K562 (cell line): ENCODE data around the gene SLC7A9. TPM values are rescaled to one million over a fixed set of nuclear protein-coding genes. Genes with fewer than 3 reads are reported as not detected.

Experiments
- ATAC-seq: fragments of 200-7000 bp; cut with Tn5 transposase; 3 replicates; pipeline ENCODE4 v1.9.1; 2020; ENCODE audit warnings: moderate library complexity
- BruUV-seq: library from RNA; stranded (reverse); fragments of 400-500 nt; replicated peaks from 2 replicates; lab custom pipeline; 2021; lab: Mats Ljungman, UMichigan
- CTCF ChIA-PET: fragments of 300-600 bp; formaldehyde crosslinking; extraction: SDS; loops from one replicate; lab custom pipeline; 2021; ENCODE audit warnings: low intra/inter-chr PET ratio; lab: Yijun Ruan, JAX
- POLR2A ChIA-PET: fragments of 300-600, 350-650 bp; sonication (Branson Sonifier 250); formaldehyde crosslinking; extraction: SDS; loops from one replicate; lab custom pipeline; 2021; ENCODE audit warnings: antibody characterized with exemption, inconsistent platforms; lab: Yijun Ruan, JAX
- DNase-seq, 4 experiments: peaks; one replicate each; pipeline versions ENCODE4 v3.0.0 to v3.0.0-alpha.2; 2011 to 2018; ENCODE audit warnings: low spot score in 3 of 4, mixed read lengths in 3 of 4; ENCODE audit errors: extremely low read depth in 1 of 4
- FAIRE-seq: peaks from 2 replicates; lab custom pipeline; 2011; peaks lifted over from hg19 to GRCh38; lab: Jason Lieb, UNC
- H2AFZ ChIP-seq: 2 replicates; pipeline ENCODE4 v1.6.0; 2011; ENCODE audit warnings: low read depth, low read length, control low read depth, inconsistent platforms
- H3K27ac ChIP-seq: fragments of 200-600 bp; 3 replicates; pipeline ENCODE4 v1.8.0; 2011; ENCODE audit warnings: low read depth, mild to moderate bottlenecking, control low read depth, inconsistent platforms, low read length, moderate library complexity, mixed read lengths; ENCODE audit errors: extremely low read depth
- H3K27me3 ChIP-seq, 2 experiments: fragments of 300-600 bp in 1 of 2; 2 replicates in 1 of 2; 3 replicates in 1 of 2; pipeline versions ENCODE4 v1.6.0 to v1.8.0; 2011; ENCODE audit warnings: inconsistent platforms in 2 of 2, low read length in 2 of 2, mild to moderate bottlenecking in 1 of 2, mixed read lengths in 1 of 2, moderate library complexity in 1 of 2; ENCODE audit not compliant: control insufficient read depth in 2 of 2, insufficient read depth in 2 of 2
- H3K36me3 ChIP-seq: fragments of 300-600 bp; 3 replicates; pipeline ENCODE4 v1.8.0; 2011; ENCODE audit warnings: mild to moderate bottlenecking, low read length, inconsistent platforms; ENCODE audit not compliant: control insufficient read depth, insufficient read depth
- H3K4me1 ChIP-seq, 2 experiments: fragments of 200-600 bp in 1 of 2; replicated peaks in 1 of 2; 2 replicates in 1 of 2; 3 replicates in 1 of 2; pipeline versions ENCODE4 v1.5.1 to v1.8.0; 2011; ENCODE audit warnings: inconsistent platforms in 2 of 2, low read length in 2 of 2, mild to moderate bottlenecking in 1 of 2, mixed read lengths in 1 of 2, moderate library complexity in 1 of 2; ENCODE audit not compliant: control insufficient read depth in 2 of 2, insufficient read depth in 2 of 2
- H3K4me2 ChIP-seq: 2 replicates; pipeline ENCODE4 v1.6.1; 2011; ENCODE audit warnings: low read length, control low read depth, inconsistent platforms, mixed read lengths; ENCODE audit not compliant: insufficient read depth
- H3K4me3 ChIP-seq: fragments of 200-600 bp; sonication (generic), shearing (Covaris generic); 2 replicates; pipeline ENCODE4 v1.5.1; 2016; ENCODE audit warnings: control low read depth, inconsistent platforms
- H3K79me2 ChIP-seq: fragments of 200-600 bp; 3 replicates; pipeline ENCODE4 v1.8.0; 2011; ENCODE audit warnings: low read length, inconsistent platforms; ENCODE audit not compliant: control insufficient read depth, insufficient read depth
- H3K9ac ChIP-seq, 2 experiments: 2 replicates each; pipeline versions ENCODE4 v1.6.0 to v1.6.1; 2011; ENCODE audit warnings: low read depth in 2 of 2, low read length in 2 of 2, control low read depth in 1 of 2, inconsistent platforms in 1 of 2, mild to moderate bottlenecking in 1 of 2, mixed read lengths in 1 of 2; ENCODE audit not compliant: insufficient read depth in 1 of 2
- H3K9me1 ChIP-seq: one replicate; pipeline ENCODE4 v1.6.0; 2011; ENCODE audit warnings: inconsistent platforms, mild to moderate bottlenecking, low read length, moderate library complexity; ENCODE audit not compliant: control insufficient read depth, insufficient read depth
- H3K9me3 ChIP-seq: replicated peaks from 2 replicates; pipeline ENCODE4 v1.5.1; 2011; ENCODE audit warnings: low read depth, low read length, inconsistent platforms; ENCODE audit not compliant: control insufficient read depth, insufficient read depth
- H4K20me1 ChIP-seq: replicated peaks from 2 replicates; pipeline ENCODE4 v1.6.1; 2011; ENCODE audit warnings: low read length, inconsistent platforms, mixed read lengths; ENCODE audit not compliant: control insufficient read depth, insufficient read depth
- NRF1 ChIP-seq, 2 experiments: fragments of 450-650 bp; IDR thresholded peaks in 1 of 2; conservative IDR thresholded peaks in 1 of 2; 2 replicates each; pipeline ENCODE4 v1.6.1; 2014; ENCODE audit warnings: mild to moderate bottlenecking in 2 of 2
- PBX2 ChIP-seq, 2 experiments: IDR thresholded peaks in 1 of 2; conservative IDR thresholded peaks in 1 of 2; 2 replicates each; pipeline ENCODE4 v1.6.1; 2016; ENCODE audit warnings: low read depth in 2 of 2, mild to moderate bottlenecking in 1 of 2, missing compliant biosample characterization in 1 of 2, missing genetic modification characterization in 1 of 2, moderate library complexity in 1 of 2
- SIX5 ChIP-seq, 2 experiments: IDR thresholded peaks; 2 replicates each; pipeline ENCODE4 v1.6.1; 2011; ENCODE audit warnings: low read length in 2 of 2, borderline replicate concordance in 1 of 2, low read depth in 1 of 2, mild to moderate bottlenecking in 1 of 2, moderate library complexity in 1 of 2; ENCODE audit not compliant: insufficient read depth in 1 of 2
- ZNF263 ChIP-seq: sonication (generic); formaldehyde crosslinking; IDR thresholded peaks from 2 replicates; pipeline ENCODE4 v1.8.0; 2022; ENCODE audit warnings: mild to moderate bottlenecking, missing genetic modification reagents, borderline replicate concordance
- WGBS: fragments of 100-300 bp; shearing (Covaris generic); methylation state at CpG from one replicate; pipeline ENCODE4 v1.1.6; 2016; ENCODE audit warnings: low coverage, mixed read lengths; ENCODE audit not compliant: insufficient coverage; ENCODE audit errors: missing lambda C conversion rate; 5-methylcytosine and 5-hydroxymethylcytosine counted together
- in situ Hi-C: fragments of 300-500 bp; cut with MboI; formaldehyde crosslinking; loops from 4 replicates; pipeline ENCODE4 v1.15.0; 2018; ENCODE audit warnings: inconsistent platforms, mixed read lengths
- intact Hi-C: fragments of 100-400 bp; cut with micrococcal nuclease; formaldehyde crosslinking; loops from 2 replicates; pipeline ENCODE4 v1.14.2; 2022
- polyA plus RNA-seq, 8 experiments: library from polyadenylated mRNA; depleted of rRNA in 4 of 8; stranded (reverse) in 5 of 8; unstranded in 3 of 8; fragments of >200 nt; fragmentation: Nextera tagmentation in 2 of 8; fragmentation: Illumina TruSeq in 1 of 8; extraction: Ambion mirVana in 2 of 8; extraction: Trizol in 1 of 8; gene quantifications; 2 replicates each; pipeline versions ENCODE4 v1.2.1 to v1.2.3, GENCODE V29; 2011 to 2014; ENCODE audit warnings: inconsistent platforms in 1 of 8, missing spikeins in 1 of 8
- total RNA-seq, 7 experiments: library from RNA; depleted of rRNA in 6 of 7; stranded (reverse); fragments of >200 nt in 6 of 7; fragmentation: Illumina TruSeq in 2 of 7; extraction: Trizol in 2 of 7; gene quantifications; 2 replicates each; pipeline versions ENCODE4 v1.2.1 to v1.2.3, GENCODE V29; 2011 to 2021; ENCODE audit warnings: low replicate concordance in 1 of 7

Gene SLC7A9
- total and polyA plus RNA-seq, 9 of the 15 experiments (the other 6 are each of a cell fraction or from before 2014, with no cell fraction given): not detected

GRCh38 chr19:32876919-32877285, 7.3 kb upstream of the SLC7A9 start:
- FAIRE-seq (no peak), DNase-seq (no peak), ATAC-seq (no peak)
- intact Hi-C loops: no loop called here
- Histone ChIP-seq H3K9me1 (no peaks in the 10 kb centered on the region), H3K9ac (no peak overlapping the region), H3K27ac (no peak overlapping the region), H3K4me3 (no peak overlapping the region), H3K4me1 (peaks cover 0 to 4% of the 10 kb centered on the region in 2 experiments; a peak in 2 of 5 replicates), H4K20me1 (no peaks in the 10 kb centered on the region), H2AFZ (no peak overlapping the region), H3K79me2 (no peaks in the 10 kb centered on the region), H3K27me3 (peaks cover 11 to 61% of the 10 kb centered on the region in 2 experiments; a peak in 4 of 5 replicates), H3K9me3 (no peaks in the 10 kb centered on the region), H3K36me3 (no peaks in the 10 kb centered on the region), H3K4me2 (no peak overlapping the region)
- in situ Hi-C loops: no loop called here
- TF ChIP-seq NRF1 (conservative IDR thresholded peaks at IDR 0.05 in 1 of 2, IDR thresholded peaks at IDR 0.05 in 1 of 2) (peak in 1 of 2 experiments; percentile 18; a peak in 1 of 4 replicates), SIX5 (IDR thresholded peaks at IDR 0.05; ENCODE audit: borderline replicate concordance in 1 of 2, insufficient read depth in 1 of 2, low read depth in 1 of 2, low read length in 2 of 2) (no peak)
- ChIA-PET POLR2A (no interaction called here), CTCF (no interaction called here)
- BruUV-seq: no TSS peak
- WGBS: 2% methylated on average over 12 of the region's 12 CpGs

DNA sequence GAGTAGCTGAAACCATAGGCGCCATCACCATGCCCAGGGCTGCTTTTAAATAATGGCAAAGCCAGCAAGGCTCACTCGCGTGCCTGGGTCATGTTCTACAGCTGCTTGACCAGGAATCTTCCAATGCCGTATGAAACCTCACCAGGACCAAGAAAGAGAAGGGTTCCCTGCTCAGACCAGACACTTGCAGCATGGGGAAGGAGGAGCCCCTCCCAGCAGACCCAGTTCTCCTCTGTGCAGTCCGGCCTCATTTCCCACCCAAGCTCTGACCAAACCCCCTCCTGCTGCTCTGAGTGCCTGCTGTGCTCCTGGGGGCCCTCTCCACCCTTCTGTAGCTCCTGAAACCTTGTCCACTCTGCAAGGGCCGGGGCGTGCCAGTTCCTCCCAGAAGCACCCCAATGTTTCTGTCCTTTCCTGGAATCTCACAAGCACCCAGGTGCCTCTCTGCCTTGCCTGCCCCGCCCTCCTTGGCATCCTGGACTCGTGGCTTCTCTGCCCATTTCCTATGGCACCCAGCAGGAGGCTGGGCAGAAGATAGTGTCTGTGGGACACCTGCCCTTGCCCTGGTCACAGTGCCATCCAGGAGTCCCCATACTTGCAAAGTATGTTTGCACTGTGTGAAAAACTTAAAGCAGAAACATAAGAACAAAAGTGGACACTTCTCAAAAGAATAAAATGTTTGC, 6.8 kb upstream of the SLC7A9 start:
- no peaks in the 10 kb centered on the region for H3K9me1 ChIP-seq
- no peaks in the 10 kb centered on the region for H3K79me2 ChIP-seq
- no peaks in the 10 kb centered on the region for H3K4me1 ChIP-seq
- no peak overlapping the region for H3K4me3 ChIP-seq
- in situ Hi-C loops: no loop called here
- H2AFZ ChIP-seq: no peak overlapping the region
- peaks cover 11 to 57% of the 10 kb centered on the region in 2 experiments; a peak in 3 of 5 replicates for H3K27me3 ChIP-seq
- intact Hi-C loops: no loop called here
- H3K27ac ChIP-seq: no peak overlapping the region
- 0% methylated on average over 8 of the region's 9 CpGs for WGBS
- ATAC-seq (no peak), FAIRE-seq (no peak), DNase-seq (no peak)
- ChIA-PET CTCF (no interaction called here), POLR2A (no interaction called here)
- H4K20me1 ChIP-seq: no peaks in the 10 kb centered on the region
- H3K4me2 ChIP-seq: no peak overlapping the region
- no peaks in the 10 kb centered on the region for H3K9me3 ChIP-seq
- TF ChIP-seq PBX2 (CRISPR knock-in tag; IDR thresholded peaks at IDR 0.05; ENCODE audit: low read depth) (no peak), PBX2 (tag; conservative IDR thresholded peaks at IDR 0.05; ENCODE audit: low read depth) (no peak), ZNF263 (CRISPR knock-in tag) (no peak)
- no peak overlapping the region for H3K9ac ChIP-seq
- no TSS peak for BruUV-seq
- no peaks in the 10 kb centered on the region for H3K36me3 ChIP-seq
